Adipose tissue (tissue), 3 donors: ENCODE data around the gene GOLGA6L7. TPM values are rescaled to one million over a fixed set of nuclear protein-coding genes. Genes with fewer than 3 reads are reported as not detected.
"Not testable (repeated sequence)": the region's sequence is repeated elsewhere in the genome, so short reads cannot be mapped to it uniquely, and the experiment has no call there.

ENCODE experiments used
- H3K27ac ChIP-seq: one replicate; pipeline ENCODE4 v1.5.1; 2013; ENCODE audit warnings: low read depth, low read length
- WGBS, 3 donors: extraction: QIAGEN DNeasy Blood & Tissue Kit; methylation state at CpG; one replicate each; pipeline ENCODE4 v1.1.7; 2013; 5-methylcytosine and 5-hydroxymethylcytosine counted together
- polyA plus RNA-seq, 3 donors: library from polyadenylated mRNA; stranded (reverse); fragments of 200-250 nt; gene quantifications; one replicate each; pipeline ENCODE4 v1.2.3, GENCODE V29; 2013
- donor health status: healthy with polysubstance abuse.
- donor health status: Bipolar disorder and iron deficiency.
- donor health status: healthy.

Gene GOLGA6L7
- polyA plus RNA-seq, 3 donors = not detected

- 80 to 88% (median 88%) methylated on average over 1 of the region's 1 CpG for WGBS, 3 donors
- H3K27ac ChIP-seq = not testable (repeated sequence)
These were observed 38.0 kb downstream of the GOLGA6L7 start for GRCh38 chr15:28810444-28810843.

DNA sequence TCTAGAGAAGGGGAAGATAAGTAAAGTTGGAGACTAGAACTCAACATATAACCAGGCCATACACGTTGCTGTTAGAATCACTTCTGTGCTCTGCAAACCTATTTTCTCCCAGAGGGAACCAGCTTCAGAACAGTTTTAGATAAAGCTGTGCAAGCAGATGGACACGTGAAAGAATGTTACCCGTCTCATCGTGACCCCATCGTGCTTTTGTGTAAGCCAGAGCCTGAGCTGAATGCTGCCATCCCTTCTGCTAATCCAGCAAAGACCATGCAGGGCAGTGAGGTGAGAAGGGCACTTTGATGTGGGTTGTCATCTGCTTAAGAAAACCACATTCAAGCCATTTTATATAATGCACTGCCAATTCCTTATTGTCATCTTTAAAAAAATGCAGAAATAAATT, 40.3 kb downstream of the GOLGA6L7 start:
- 58 to 71% (median 67%) methylated on average over 5 of the region's 5 CpGs for WGBS, 3 donors

GRCh38 chr15:28800366-28800765, 48.1 kb downstream of the GOLGA6L7 start:
- 58 to 100% (median 86%) methylated on average over 1 to 2 of the region's 2 CpGs for WGBS, 3 donors
- H3K27ac ChIP-seq = not testable (repeated sequence)

More for the DNA sequence above, 40.3 kb downstream of the GOLGA6L7 start:
- not testable (repeated sequence) for H3K27ac ChIP-seq

DNA sequence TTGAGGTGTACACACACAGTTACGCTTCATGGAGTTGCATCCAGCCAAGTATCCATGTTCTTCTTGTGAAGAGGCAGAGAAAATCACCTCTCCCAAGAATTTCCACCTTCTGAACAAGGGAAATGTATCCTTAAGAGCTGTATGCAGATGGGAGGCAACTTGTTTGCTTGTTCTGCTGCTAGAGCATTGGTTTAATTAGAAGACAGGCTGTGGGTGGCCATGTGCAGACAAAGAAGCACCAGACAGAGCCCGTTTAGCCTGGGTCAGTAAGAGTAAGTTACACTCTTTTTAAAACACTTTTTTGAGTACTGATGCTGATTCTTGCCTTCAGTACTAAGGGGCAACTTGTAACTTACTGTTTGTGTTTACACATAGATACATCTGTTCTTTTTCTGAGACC, 50.2 kb downstream of the GOLGA6L7 start:
- 53 to 67% (median 60%) methylated on average over 2 of the region's 2 CpGs for WGBS, 3 donors

DNA sequence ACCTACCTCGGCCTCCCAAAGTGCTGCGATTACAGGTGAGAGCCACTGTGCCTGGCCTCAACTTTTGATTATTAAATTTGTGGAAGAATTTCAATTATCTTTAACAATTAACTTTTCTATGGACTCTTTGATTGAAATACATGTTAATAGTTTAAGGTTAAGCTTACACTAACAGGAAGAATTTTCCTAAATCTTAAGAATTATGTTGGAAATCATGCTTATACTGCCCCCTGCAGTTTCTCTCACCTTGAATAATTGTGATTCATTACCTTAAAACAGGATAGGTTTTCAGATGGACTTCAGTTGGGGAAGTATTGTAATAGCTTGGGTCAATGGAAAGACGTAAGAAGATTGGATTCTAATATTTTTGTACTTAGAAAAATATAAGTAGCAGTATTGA, 54.2 kb downstream of the GOLGA6L7 start:
- H3K27ac ChIP-seq = not testable (repeated sequence)
- 80 to 88% (median 83%) methylated on average over 3 of the region's 3 CpGs for WGBS, 3 donors

More for the DNA sequence above, 50.2 kb downstream of the GOLGA6L7 start:
- H3K27ac ChIP-seq = not testable (repeated sequence)

Other genes with a start within 250 kb of the GOLGA6L7 start
- 1 to 10 TPM in 2 of 3 donors, under 1 TPM in 1; 0.39 to 3.7 (median 2.8) TPM for gene GOLGA8M, start 136.2 kb downstream of the GOLGA6L7 start, polyA plus RNA-seq
- 1 to 10 TPM in 2 of 3 donors, under 1 TPM in 1; 0.97 to 2.9 (median 1.8) TPM for gene APBA2, start 37.3 kb upstream of the GOLGA6L7 start, polyA plus RNA-seq